Smooth muscle cell (in vitro differentiated cells): ENCODE measurements around the gene CNTN4. TPM values are rescaled to one million over a fixed set of nuclear protein-coding genes. Genes with fewer than 3 reads are reported as not detected.
A peak's percentile ranks its signal among the peaks of the same experiment; 100 is the strongest.

Source experiments
- DNase-seq: peaks from one replicate; lab custom pipeline; 2025; ENCODE audit not compliant: unreplicated experiment; lab: John Stamatoyannopoulos, UW
- H2AFZ ChIP-seq: fragments of 200-600 bp; sonication (generic); 2 replicates; pipeline ENCODE4 v1.6.0; 2016; ENCODE audit warnings: antibody characterized with exemption, low read depth, mild to moderate bottlenecking
- H3F3A ChIP-seq: fragments of 200-600 bp; sonication (generic); 2 replicates; pipeline ENCODE4 v1.6.0; 2017; ENCODE audit warnings: antibody characterized with exemption, low read depth
- H3K27ac ChIP-seq: fragments of 200-600 bp; sonication (generic); 2 replicates; pipeline ENCODE4 v1.5.1; 2016; ENCODE audit warnings: low read depth, mild to moderate bottlenecking
- H3K27me3 ChIP-seq: fragments of 200-600 bp; sonication (generic); 2 replicates; pipeline ENCODE4 v1.6.1; 2016; ENCODE audit warnings: low read depth, mild to moderate bottlenecking
- H3K36me3 ChIP-seq: fragments of 200-600 bp; sonication (generic); 2 replicates; pipeline ENCODE4 v1.5.1; 2016; ENCODE audit warnings: low read depth
- H3K4me1 ChIP-seq: fragments of 200-600 bp; sonication (generic); 2 replicates; pipeline ENCODE4 v1.5.1; 2016; ENCODE audit warnings: low read depth
- H3K4me2 ChIP-seq: fragments of 200-600 bp; sonication (generic); 2 replicates; pipeline ENCODE4 v1.6.0; 2016; ENCODE audit warnings: mild to moderate bottlenecking
- H3K4me3 ChIP-seq: fragments of 200-600 bp; sonication (generic); 2 replicates; pipeline ENCODE4 v1.5.1; 2016; ENCODE audit warnings: mild to moderate bottlenecking
- H3K79me2 ChIP-seq: fragments of 200-600 bp; sonication (generic); 2 replicates; pipeline ENCODE4 v1.6.0; 2016; ENCODE audit warnings: low read depth, mild to moderate bottlenecking
- H3K9ac ChIP-seq: fragments of 200-600 bp; sonication (generic); 2 replicates; pipeline ENCODE4 v1.6.0; 2016; ENCODE audit warnings: low read depth
- H3K9me3 ChIP-seq: fragments of 200-600 bp; sonication (generic); replicated peaks from 2 replicates; pipeline ENCODE4 v1.5.1; 2016; ENCODE audit warnings: low read depth
- H4K20me1 ChIP-seq: fragments of 200-600 bp; sonication (generic); 2 replicates; pipeline ENCODE4 v1.6.0; 2016; ENCODE audit warnings: low read depth
- CTCF ChIP-seq: fragments of 200-600 bp; sonication (generic); IDR thresholded peaks from 2 replicates; pipeline ENCODE4 v1.5.1; 2017; ENCODE audit warnings: borderline replicate concordance, mild to moderate bottlenecking, antibody characterized with exemption; ENCODE audit not compliant: insufficient read depth, poor library complexity, severe bottlenecking
- WGBS: methylation state at CpG from one replicate; pipeline ENCODE4 v1.1.7; 2016; ENCODE audit warnings: low lambda C conversion rate; 5-methylcytosine and 5-hydroxymethylcytosine counted together
- polyA plus RNA-seq: library from polyadenylated mRNA; unstranded; fragments of >200 nt; fragmentation: Nextera tagmentation; extraction: Ambion mirVana; gene quantifications from 2 replicates; pipeline ENCODE4 v1.2.1, GENCODE V29; 2016
- total RNA-seq: library from RNA; depleted of rRNA; stranded (reverse); fragments of >200 nt; gene quantifications from 2 replicates; pipeline ENCODE4 v1.2.3, GENCODE V29; 2014

The CNTN4 gene
- total and polyA plus RNA-seq, 2 experiments from 2014 or later = 12.1 to 15.8 TPM

- Histone ChIP-seq H3K4me2 (no peak overlapping the region), H3K27me3 (no peaks in the 10 kb centered on the region), H3K4me1 (no peaks in the 10 kb centered on the region), H3F3A (no peaks in the 10 kb centered on the region), H2AFZ (no peak overlapping the region), H3K27ac (no peak overlapping the region), H4K20me1 (no peaks in the 10 kb centered on the region), H3K9me3 (no peaks in the 10 kb centered on the region), H3K36me3 (no peaks in the 10 kb centered on the region), H3K9ac (no peak overlapping the region), H3K4me3 (no peak overlapping the region), H3K79me2 (no peaks in the 10 kb centered on the region)
- DNase-seq = no peak
- 100% methylated on average over 4 of the region's 4 CpGs for WGBS
- TF ChIP-seq CTCF = no peak
Observed at GRCh38 chr3:2577571-2577970, 478.9 kb downstream of the CNTN4 start.

GRCh38 chr3:2578560-2578959 is 479.9 kb downstream of the CNTN4 start:
- Histone ChIP-seq H3K9ac (no peak overlapping the region), H3K79me2 (no peaks in the 10 kb centered on the region), H3K4me1 (no peaks in the 10 kb centered on the region), H3K4me2 (peak overlapping the region; percentile 12), H3K9me3 (no peaks in the 10 kb centered on the region), H3K36me3 (no peaks in the 10 kb centered on the region), H4K20me1 (no peaks in the 10 kb centered on the region), H3F3A (no peaks in the 10 kb centered on the region), H3K27ac (no peak overlapping the region), H3K27me3 (no peaks in the 10 kb centered on the region), H2AFZ (no peak overlapping the region), H3K4me3 (no peak overlapping the region)
- DNase-seq = no peak
- TF ChIP-seq CTCF = no peak
- 27% methylated on average over 3 of the region's 3 CpGs for WGBS

GRCh38 chr3:2579206-2579605 is 480.5 kb downstream of the CNTN4 start:
- DNase-seq = no peak
- H3K27me3 ChIP-seq = no peaks in the 10 kb centered on the region
- no peak overlapping the region for H2AFZ ChIP-seq
- H3K79me2 ChIP-seq = no peaks in the 10 kb centered on the region
- no peak for TF ChIP-seq CTCF
- H3K36me3 ChIP-seq = no peaks in the 10 kb centered on the region
- no peaks in the 10 kb centered on the region for H3F3A ChIP-seq
- peak overlapping the region; percentile 12 for H3K4me2 ChIP-seq
- no peaks in the 10 kb centered on the region for H3K4me1 ChIP-seq
- no peak overlapping the region for H3K27ac ChIP-seq
- 91% methylated on average over 4 of the region's 4 CpGs for WGBS
- H4K20me1 ChIP-seq = no peaks in the 10 kb centered on the region
- no peak overlapping the region for H3K9ac ChIP-seq
- no peak overlapping the region for H3K4me3 ChIP-seq
- no peaks in the 10 kb centered on the region for H3K9me3 ChIP-seq

GRCh38 chr3:2583046-2583445 is 484.4 kb downstream of the CNTN4 start:
- H3K4me3 ChIP-seq = no peak overlapping the region
- 86% methylated on average over 2 of the region's 2 CpGs for WGBS

More at GRCh38 chr3:2583046-2583445, 484.4 kb downstream of the CNTN4 start:
- no peak for DNase-seq
- Histone ChIP-seq H3K4me1 (no peaks in the 10 kb centered on the region), H4K20me1 (no peaks in the 10 kb centered on the region), H3K36me3 (no peaks in the 10 kb centered on the region), H3K27me3 (no peaks in the 10 kb centered on the region), H3K9ac (no peak overlapping the region), H3F3A (no peaks in the 10 kb centered on the region), H3K4me2 (no peak overlapping the region), H3K79me2 (no peaks in the 10 kb centered on the region), H3K27ac (no peak overlapping the region), H2AFZ (no peak overlapping the region), H3K9me3 (no peaks in the 10 kb centered on the region)
- no peak for TF ChIP-seq CTCF
